NT2/D1 (cell line): ENCODE data around the gene DMRTC2.

ENCODE experiments used
- YY1 ChIP-seq: IDR thresholded peaks from 2 replicates; pipeline ENCODE4 v1.6.1; 2011; ENCODE audit not compliant: insufficient read length, insufficient read depth
- ZNF274 ChIP-seq: IDR thresholded peaks from 2 replicates; pipeline ENCODE4 v1.6.1; 2011; ENCODE audit warnings: mild to moderate bottlenecking, low read depth, low read length

DNA sequence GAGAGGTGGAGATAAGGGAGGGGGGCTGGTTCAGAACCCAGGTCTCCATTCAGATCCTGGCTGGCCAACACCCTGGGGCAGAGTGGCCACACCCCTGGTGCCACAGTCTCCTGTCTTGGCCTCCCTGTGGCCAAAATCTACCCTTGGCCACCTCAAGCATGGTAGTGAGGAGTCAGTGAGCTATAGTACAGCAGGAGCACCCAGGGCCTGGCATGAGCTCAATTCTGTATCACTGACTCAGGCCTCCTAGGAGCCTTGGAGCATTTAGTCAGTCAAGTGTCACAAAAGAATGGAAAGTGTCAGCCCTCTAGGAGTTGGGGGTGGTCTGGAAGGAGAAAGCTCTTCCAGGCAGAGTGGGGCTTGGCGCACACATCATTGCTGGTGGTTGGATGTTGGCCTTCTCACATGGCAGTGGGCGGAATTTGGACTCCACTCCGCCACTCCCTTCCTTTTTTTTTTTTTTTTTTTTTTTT, 25.6 kb downstream of the DMRTC2 start:
- no peak for TF ChIP-seq ZNF274
- TF ChIP-seq YY1, result no peak
